GM13976 (cell line): ENCODE measurements around the gene MYO9A.
"Not testable (repeated sequence)": the region's sequence is repeated elsewhere in the genome, so short reads cannot be mapped to it uniquely, and the experiment has no call there.

Source experiments
- DNase-seq: peaks from one replicate; pipeline ENCODE4 v3.0.0; 2012; ENCODE audit warnings: low spot score
- CTCF ChIP-seq: IDR thresholded peaks from 2 replicates; pipeline ENCODE4 v1.5.1; 2012; ENCODE audit warnings: borderline replicate concordance, mild to moderate bottlenecking; ENCODE audit not compliant: insufficient read depth; ENCODE audit errors: extremely low read depth, missing control alignments, control extremely low read depth
- in situ Hi-C: fragments of 300-500 bp; cut with MboI; formaldehyde crosslinking; loops from one replicate; pipeline ENCODE4 v1.12.0; 2022; ENCODE audit warnings: low sequenced_read_pairs, mixed read lengths, inconsistent platforms; ENCODE audit not compliant: unreplicated experiment

The MYO9A gene

GRCh38 chr15:72112805-72113204, 5.1 kb downstream of the MYO9A start:
- no peak for TF ChIP-seq CTCF
- in situ Hi-C loops, result no loop called here
- DNase-seq, result no peak

DNA sequence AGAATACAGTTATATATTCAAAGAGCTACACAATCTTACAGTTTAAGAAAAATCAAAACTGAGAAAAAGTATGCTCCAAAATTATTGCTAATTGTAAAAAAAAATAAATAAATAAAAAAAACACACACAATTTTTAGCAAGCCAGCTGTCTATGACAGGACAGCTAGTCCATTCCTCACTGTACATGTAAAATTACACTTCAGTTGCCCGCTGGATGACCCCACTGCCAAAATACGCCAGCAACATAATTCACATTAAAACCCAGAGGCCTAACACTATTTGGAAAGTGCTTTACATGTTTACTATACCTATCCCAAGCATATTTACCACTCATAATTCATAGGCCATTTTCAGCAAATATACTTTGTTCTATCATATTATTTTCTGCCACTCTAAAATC, 5.8 kb downstream of the MYO9A start:
- no peak for TF ChIP-seq CTCF
- no peak for DNase-seq
- in situ Hi-C loops, result no loop called here

DNA sequence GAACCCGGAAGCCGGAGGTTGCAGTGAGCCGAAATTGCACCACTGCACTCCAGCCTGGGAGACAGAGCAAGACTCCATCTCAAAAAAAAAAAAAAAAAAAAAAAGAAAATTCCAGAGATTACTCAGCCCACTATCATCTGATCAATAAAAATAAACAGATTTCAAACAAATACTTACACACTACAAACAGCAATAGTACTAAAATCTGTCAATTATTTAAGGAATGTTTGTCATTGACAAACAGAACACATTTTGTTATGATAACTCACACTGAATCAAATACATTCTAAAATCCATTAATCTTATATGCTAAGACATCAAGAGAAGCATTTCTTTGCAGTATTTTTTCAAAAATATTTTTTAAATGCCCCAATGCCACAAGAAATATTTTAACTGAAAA, 7.6 kb downstream of the MYO9A start:
- TF ChIP-seq CTCF, result no peak
- in situ Hi-C loops, result no loop called here
- no peak for DNase-seq

- in situ Hi-C loops, result no loop called here
- no peak for TF ChIP-seq CTCF
- no peak for DNase-seq
Observed at GRCh38 chr15:72106068-72106467, 11.9 kb downstream of the MYO9A start.

GRCh38 chr15:72105111-72105510, 12.8 kb downstream of the MYO9A start:
- no peak for DNase-seq
- in situ Hi-C loops, result no loop called here
- TF ChIP-seq CTCF, result no peak

GRCh38 chr15:72100551-72100950, 17.4 kb downstream of the MYO9A start:
- DNase-seq, in situ Hi-C loops: not testable (repeated sequence)

DNA sequence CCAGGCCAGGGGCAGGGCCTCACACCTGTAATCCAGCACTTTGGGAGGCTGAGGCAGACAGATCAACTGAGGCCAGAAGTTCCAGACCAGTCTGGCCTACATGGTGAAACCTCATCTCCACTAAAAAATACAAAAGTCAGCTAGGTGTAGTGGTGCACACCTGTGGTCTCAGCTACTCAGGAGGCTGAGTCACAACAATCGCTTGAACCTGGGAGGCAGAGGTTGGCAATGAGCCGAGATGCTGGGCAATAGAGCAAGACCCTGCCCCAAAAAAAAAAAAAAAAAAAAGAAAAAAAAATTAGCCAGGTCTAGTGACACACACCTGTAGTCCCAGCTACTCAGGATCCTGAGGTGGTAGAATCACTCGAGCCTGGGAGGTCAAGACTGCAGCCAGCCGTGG, 18.8 kb downstream of the MYO9A start:
- in situ Hi-C loops, result no loop called here
- no peak for DNase-seq
- TF ChIP-seq CTCF, result no peak
